Body of pancreas (tissue), 4 donors: ENCODE results near the gene PHC2. TPM values are rescaled to one million over a fixed set of nuclear protein-coding genes. Genes with fewer than 3 reads are reported as not detected.

Experiments used
- ATAC-seq: fragments of 150-250 bp; one replicate; pipeline ENCODE4 v1.9.1; 2016
- DNase-seq, 4 donors: peaks; one replicate each; pipeline ENCODE4 v3.0.0-alpha.2; 2019
- H3K27ac ChIP-seq, 4 donors: fragments of 200-600 bp; sonication (generic); 1 replicate in 3 of 4; 2 replicates in 1 of 4; pipeline versions ENCODE4 v1.5.1 to v1.6.1; 2016 to 2019; ENCODE audit warnings: mild to moderate bottlenecking in 1 of 4, mixed read lengths in 1 of 4, moderate library complexity in 1 of 4
- H3K27me3 ChIP-seq, 2 donors: fragments of 200-600 bp; sonication (generic); one replicate each; pipeline ENCODE4 v1.6.0; 2016; ENCODE audit warnings: mild to moderate bottlenecking in 1 of 2
- H3K36me3 ChIP-seq, 2 donors: fragments of 200-600 bp; sonication (generic); replicated peaks in 1 of 2; 2 replicates each; pipeline ENCODE4 v1.5.1; 2016; ENCODE audit warnings: low read depth in 2 of 2; ENCODE audit not compliant: insufficient read depth in 1 of 2
- H3K4me1 ChIP-seq: fragments of 200-600 bp; sonication (generic); one replicate; pipeline ENCODE4 v1.6.0; 2016
- H3K4me3 ChIP-seq, 2 donors: fragments of 200-600 bp; sonication (generic); 1 replicate in 1 of 2; 2 replicates in 1 of 2; pipeline ENCODE4 v1.5.1; 2016 to 2019
- H3K9me3 ChIP-seq, 3 donors: fragments of 200-600 bp; sonication (generic); 1 replicate in 2 of 3; 2 replicates in 1 of 3; pipeline ENCODE4 v1.5.1; 2016
- CTCF ChIP-seq, 7 experiments: fragments of 450-650 bp in 4 of 7; fragments of 200-600 bp in 3 of 7; sonication (generic) in 3 of 7; IDR thresholded peaks; one replicate each; pipeline ENCODE4 v1.5.1; 2016 to 2019; ENCODE audit warnings: antibody characterized with exemption in 7 of 7
- POLR2A ChIP-seq, 3 donors: fragments of 450-650 bp; IDR thresholded peaks; one replicate each; pipeline ENCODE4 v1.6.1; 2016; ENCODE audit warnings: antibody characterized with exemption in 3 of 3, mild to moderate bottlenecking in 2 of 3
- WGBS, 2 donors: methylation state at CpG; one replicate each; pipeline ENCODE4 v1.1.5; 2017; 5-methylcytosine and 5-hydroxymethylcytosine counted together
- intact Hi-C: fragments of 100-400 bp; cut with DNase I; formaldehyde crosslinking; loops from one replicate; pipeline ENCODE4 v1.15.1; 2023
- total RNA-seq, 2 donors: library from RNA; depleted of rRNA; stranded (reverse); fragments of >200 nt; gene quantifications; one replicate each; pipeline ENCODE4 v1.1.0, GENCODE V29; 2016

Gene PHC2
- total RNA-seq, 2 donors from 2014 or later = 41.8 to 44.5 TPM

DNA sequence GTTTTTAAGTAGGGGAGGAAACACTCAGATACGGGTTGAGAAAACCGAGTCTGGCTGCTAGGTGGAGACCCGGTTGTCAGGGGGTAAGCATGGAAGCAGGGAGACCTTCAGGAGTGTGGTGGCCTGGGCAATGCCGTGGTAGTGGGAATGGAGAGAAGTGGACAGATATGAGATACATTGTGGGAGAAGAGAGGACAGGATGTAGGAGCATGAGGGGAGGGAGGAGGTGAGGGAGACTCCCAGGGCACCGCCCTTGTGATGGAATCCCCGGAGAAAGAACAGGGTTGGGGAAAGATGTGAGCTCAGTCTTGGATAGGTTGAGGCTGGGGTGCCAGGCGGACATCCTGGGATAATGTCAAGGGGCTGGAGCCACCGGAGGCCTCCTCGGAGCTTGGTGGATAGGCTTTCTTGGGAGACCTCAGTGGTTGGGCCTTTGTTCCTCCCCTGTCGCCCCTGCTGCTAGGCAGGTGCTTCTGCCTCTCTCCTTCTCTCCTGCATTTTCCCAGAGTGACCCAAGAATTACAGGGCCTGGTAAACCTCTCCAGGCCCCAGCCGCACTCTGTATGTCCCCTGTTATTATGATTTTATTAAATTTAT is 153.3 kb downstream of the PHC2 start:
- H3K4me1 ChIP-seq = no peaks in the 10 kb centered on the region
- H3K27ac ChIP-seq = no peak overlapping the region
- TF ChIP-seq CTCF (IDR thresholded peaks at IDR 0.05) = no peak
- no peak for TF ChIP-seq POLR2A (IDR thresholded peaks at IDR 0.05)
- no peak overlapping the region for H3K4me3 ChIP-seq
- WGBS, 2 donors = 86 to 91% methylated on average over 11 of the region's 11 CpGs
- no peaks in the 10 kb centered on the region for H3K27me3 ChIP-seq
- peaks cover 0 to 7% of the 10 kb centered on the region in 2 donors for H3K36me3 ChIP-seq
- H3K9me3 ChIP-seq = no peaks in the 10 kb centered on the region
- ATAC-seq (no peak), DNase-seq (peak in 1 of 4 donors; percentile 5)
- intact Hi-C loops = no loop called here

DNA sequence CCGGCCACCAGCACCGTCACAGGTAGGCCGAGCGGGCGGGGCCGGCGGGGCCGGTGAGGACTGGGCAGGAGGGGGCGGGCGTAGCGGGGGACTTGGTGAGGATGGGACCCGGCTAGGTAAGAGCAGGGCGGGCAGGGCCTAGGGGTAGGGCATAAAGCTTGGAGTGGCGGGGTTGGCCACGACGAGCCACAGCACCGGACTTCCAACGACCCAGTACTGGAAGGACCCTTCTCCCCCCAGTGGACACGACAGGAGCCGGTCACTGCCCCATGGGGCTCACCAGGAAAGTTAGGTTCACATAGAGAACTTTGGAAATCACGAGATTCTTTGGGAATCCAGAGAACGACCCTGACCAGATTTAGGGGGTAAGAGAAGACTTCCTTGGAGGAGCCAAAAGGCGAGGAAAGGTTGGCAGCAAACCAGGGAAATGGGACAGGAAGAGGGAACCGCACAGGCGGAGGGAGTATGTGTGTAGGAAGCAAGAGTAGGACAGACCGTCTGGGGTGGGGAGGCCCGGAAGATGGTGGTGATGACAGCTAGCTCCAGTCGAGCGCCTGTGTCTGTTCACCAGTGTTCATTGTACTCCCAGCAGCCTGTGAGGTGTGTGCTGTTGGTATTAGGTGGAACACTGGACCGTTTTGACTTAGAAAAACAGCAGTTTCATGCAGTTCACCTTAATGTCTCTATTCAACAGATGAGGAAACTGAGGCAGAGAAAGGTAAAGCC is 154.2 kb downstream of the PHC2 start:
- TF ChIP-seq POLR2A (IDR thresholded peaks at IDR 0.05) (no peak), CTCF (IDR thresholded peaks at IDR 0.05) (no peak)
- no peak overlapping the region for H3K27ac ChIP-seq
- 84 to 88% methylated on average over 15 to 27 of the region's 30 CpGs for WGBS, 2 donors
- intact Hi-C loops = no loop called here
- DNase-seq (peak in 1 of 4 donors; percentile 6), ATAC-seq (no peak)
- no peaks in the 10 kb centered on the region for H3K9me3 ChIP-seq
- H3K4me3 ChIP-seq = no peak overlapping the region
- H3K4me1 ChIP-seq = no peaks in the 10 kb centered on the region
- no peaks in the 10 kb centered on the region for H3K27me3 ChIP-seq
- peaks cover 0 to 5% of the 10 kb centered on the region in 2 donors for H3K36me3 ChIP-seq

GRCh38 chr1:33275706-33276572 is 155.0 kb downstream of the PHC2 start:
- intact Hi-C loops = no loop called here
- Histone ChIP-seq H3K36me3 (no peaks in the 10 kb centered on the region), H3K4me3 (no peak overlapping the region), H3K27ac (no peak overlapping the region), H3K27me3 (no peaks in the 10 kb centered on the region), H3K9me3 (no peaks in the 10 kb centered on the region), H3K4me1 (no peaks in the 10 kb centered on the region)
- ATAC-seq = no peak
- TF ChIP-seq CTCF (IDR thresholded peaks at IDR 0.05) (no peak), POLR2A (IDR thresholded peaks at IDR 0.05) (no peak)
- 93 to 96% methylated on average over 32 to 34 of the region's 45 CpGs for WGBS, 2 donors
- peak in 1 of 4 donors; percentile 6 for DNase-seq

DNA sequence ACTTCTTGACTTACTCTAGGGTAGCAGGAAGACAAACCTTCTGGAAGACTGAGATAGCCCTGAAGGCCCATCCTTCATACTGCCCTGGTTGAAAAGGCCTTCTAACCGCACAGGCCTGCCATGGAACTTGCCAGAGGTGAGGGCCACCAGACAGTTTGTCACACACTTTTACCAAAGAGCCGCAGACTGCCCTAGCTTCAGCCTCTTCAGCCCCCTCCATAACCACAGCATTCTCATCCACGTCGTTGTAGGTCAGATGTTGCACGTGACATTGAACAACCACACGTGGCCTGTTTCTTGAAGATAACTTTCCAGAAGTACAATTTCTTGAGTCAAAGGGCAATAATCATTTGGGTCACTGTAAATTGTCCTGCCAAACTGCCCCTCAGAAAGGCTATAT is 155.7 kb downstream of the PHC2 start:
- H3K4me1 ChIP-seq = no peaks in the 10 kb centered on the region
- TF ChIP-seq CTCF (IDR thresholded peaks at IDR 0.05) = no peak
- TF ChIP-seq POLR2A (IDR thresholded peaks at IDR 0.05) = no peak
- intact Hi-C loops = no loop called here
- no peaks in the 10 kb centered on the region for H3K27me3 ChIP-seq
- ATAC-seq (no peak), DNase-seq (peak in 1 of 4 donors; percentile 6)
- WGBS, 2 donors = 76 to 87% methylated on average over 6 of the region's 6 CpGs
- H3K9me3 ChIP-seq = no peaks in the 10 kb centered on the region
- H3K36me3 ChIP-seq = peaks cover 0 to under 1% of the 10 kb centered on the region in 2 donors
- H3K4me3 ChIP-seq = no peak overlapping the region
- H3K27ac ChIP-seq = no peak overlapping the region
